K562 (cell line): ENCODE measurements around the gene DCAF5. TPM values are rescaled to one million over a fixed set of nuclear protein-coding genes. Genes with fewer than 3 reads are reported as not detected.

Experiments used
- ATAC-seq: fragments of 200-7000 bp; cut with Tn5 transposase; 3 replicates; pipeline ENCODE4 v1.9.1; 2020; ENCODE audit warnings: moderate library complexity
- BruUV-seq: library from RNA; stranded (reverse); fragments of 400-500 nt; replicated peaks from 2 replicates; lab custom pipeline; 2021; lab: Mats Ljungman, UMichigan
- CTCF ChIA-PET: fragments of 300-600 bp; formaldehyde crosslinking; extraction: SDS; loops from one replicate; lab custom pipeline; 2021; ENCODE audit warnings: low intra/inter-chr PET ratio; lab: Yijun Ruan, JAX
- POLR2A ChIA-PET: fragments of 300-600, 350-650 bp; sonication (Branson Sonifier 250); formaldehyde crosslinking; extraction: SDS; loops from one replicate; lab custom pipeline; 2021; ENCODE audit warnings: antibody characterized with exemption, inconsistent platforms; lab: Yijun Ruan, JAX
- DNase-seq, 4 experiments: peaks; one replicate each; pipeline versions ENCODE4 v3.0.0 to v3.0.0-alpha.2; 2011 to 2018; ENCODE audit warnings: low spot score in 3 of 4, mixed read lengths in 3 of 4; ENCODE audit errors: extremely low read depth in 1 of 4
- FAIRE-seq: peaks from 2 replicates; lab custom pipeline; 2011; peaks lifted over from hg19 to GRCh38; lab: Jason Lieb, UNC
- H2AFZ ChIP-seq: 2 replicates; pipeline ENCODE4 v1.6.0; 2011; ENCODE audit warnings: low read depth, low read length, control low read depth, inconsistent platforms
- H3K27ac ChIP-seq: fragments of 200-600 bp; 3 replicates; pipeline ENCODE4 v1.8.0; 2011; ENCODE audit warnings: low read depth, mild to moderate bottlenecking, control low read depth, inconsistent platforms, low read length, moderate library complexity, mixed read lengths; ENCODE audit errors: extremely low read depth
- H3K27me3 ChIP-seq, 2 experiments: fragments of 300-600 bp in 1 of 2; 2 replicates in 1 of 2; 3 replicates in 1 of 2; pipeline versions ENCODE4 v1.6.0 to v1.8.0; 2011; ENCODE audit warnings: inconsistent platforms in 2 of 2, low read length in 2 of 2, mild to moderate bottlenecking in 1 of 2, mixed read lengths in 1 of 2, moderate library complexity in 1 of 2; ENCODE audit not compliant: control insufficient read depth in 2 of 2, insufficient read depth in 2 of 2
- H3K36me3 ChIP-seq: fragments of 300-600 bp; 3 replicates; pipeline ENCODE4 v1.8.0; 2011; ENCODE audit warnings: mild to moderate bottlenecking, low read length, inconsistent platforms; ENCODE audit not compliant: control insufficient read depth, insufficient read depth
- H3K4me1 ChIP-seq, 2 experiments: fragments of 200-600 bp in 1 of 2; replicated peaks in 1 of 2; 2 replicates in 1 of 2; 3 replicates in 1 of 2; pipeline versions ENCODE4 v1.5.1 to v1.8.0; 2011; ENCODE audit warnings: inconsistent platforms in 2 of 2, low read length in 2 of 2, mild to moderate bottlenecking in 1 of 2, mixed read lengths in 1 of 2, moderate library complexity in 1 of 2; ENCODE audit not compliant: control insufficient read depth in 2 of 2, insufficient read depth in 2 of 2
- H3K4me2 ChIP-seq: 2 replicates; pipeline ENCODE4 v1.6.1; 2011; ENCODE audit warnings: low read length, control low read depth, inconsistent platforms, mixed read lengths; ENCODE audit not compliant: insufficient read depth
- H3K4me3 ChIP-seq: fragments of 200-600 bp; sonication (generic), shearing (Covaris generic); 2 replicates; pipeline ENCODE4 v1.5.1; 2016; ENCODE audit warnings: control low read depth, inconsistent platforms
- H3K79me2 ChIP-seq: fragments of 200-600 bp; 3 replicates; pipeline ENCODE4 v1.8.0; 2011; ENCODE audit warnings: low read length, inconsistent platforms; ENCODE audit not compliant: control insufficient read depth, insufficient read depth
- H3K9ac ChIP-seq, 2 experiments: 2 replicates each; pipeline versions ENCODE4 v1.6.0 to v1.6.1; 2011; ENCODE audit warnings: low read depth in 2 of 2, low read length in 2 of 2, control low read depth in 1 of 2, inconsistent platforms in 1 of 2, mild to moderate bottlenecking in 1 of 2, mixed read lengths in 1 of 2; ENCODE audit not compliant: insufficient read depth in 1 of 2
- H3K9me1 ChIP-seq: one replicate; pipeline ENCODE4 v1.6.0; 2011; ENCODE audit warnings: inconsistent platforms, mild to moderate bottlenecking, low read length, moderate library complexity; ENCODE audit not compliant: control insufficient read depth, insufficient read depth
- H3K9me3 ChIP-seq: replicated peaks from 2 replicates; pipeline ENCODE4 v1.5.1; 2011; ENCODE audit warnings: low read depth, low read length, inconsistent platforms; ENCODE audit not compliant: control insufficient read depth, insufficient read depth
- H4K20me1 ChIP-seq: replicated peaks from 2 replicates; pipeline ENCODE4 v1.6.1; 2011; ENCODE audit warnings: low read length, inconsistent platforms, mixed read lengths; ENCODE audit not compliant: control insufficient read depth, insufficient read depth
- BHLHE40 ChIP-seq: IDR thresholded peaks from 2 replicates; pipeline ENCODE4 v1.6.1; 2011; ENCODE audit warnings: low read length, improper control_type of control experiment
- CTBP1 ChIP-seq: fragments of 450-650 bp; IDR thresholded peaks from 2 replicates; pipeline ENCODE4 v1.6.1; 2016; ENCODE audit warnings: borderline replicate concordance
- FIP1L1 ChIP-seq: fragments of 200-400 bp; formaldehyde crosslinking; IDR thresholded peaks from 2 replicates; pipeline ENCODE4 v1.6.1; 2018; ENCODE audit warnings: mild to moderate bottlenecking, low read depth, low read length; ENCODE audit not compliant: poor library complexity, severe bottlenecking
- FOXJ2 ChIP-seq: fragments of 200-800 bp; sonication (Bioruptor generic); IDR thresholded peaks from 2 replicates; pipeline ENCODE4 v1.6.1; 2016; ENCODE audit warnings: missing genetic modification characterization, missing compliant biosample characterization
- ILF3 ChIP-seq: fragments of 450-650 bp; IDR thresholded peaks from 2 replicates; pipeline ENCODE4 v1.6.1; 2018; ENCODE audit warnings: antibody characterized with exemption, mild to moderate bottlenecking, moderate library complexity, borderline replicate concordance
- JUND ChIP-seq, 2 experiments: IDR thresholded peaks; 2 replicates in 1 of 2; 3 replicates in 1 of 2; pipeline ENCODE4 v1.6.1; 2011; ENCODE audit warnings: borderline replicate concordance in 2 of 2, low read depth in 2 of 2, low read length in 2 of 2, improper control_type of control experiment in 1 of 2, missing biosample characterization in 1 of 2, missing genetic modification characterization in 1 of 2, missing genetic modification reagents in 1 of 2
- NELFE ChIP-seq: IDR thresholded peaks from 2 replicates; pipeline ENCODE4 v1.6.1; 2011; ENCODE audit warnings: mild to moderate bottlenecking; ENCODE audit not compliant: insufficient read depth, insufficient read length
- PHF8 ChIP-seq: fragments of 200-600 bp; sonication (generic); IDR thresholded peaks from 2 replicates; pipeline ENCODE4 v1.6.1; 2012; ENCODE audit warnings: mixed run types, mild to moderate bottlenecking, inconsistent platforms, low read length, moderate library complexity, borderline replicate concordance
- TBP ChIP-seq: optimal IDR thresholded peaks from 2 replicates; pipeline ENCODE3; 2011; ENCODE audit warnings: low read depth, low read length, improper control_type of control experiment
- ZBTB1 ChIP-seq: sonication (generic); formaldehyde crosslinking; IDR thresholded peaks from 2 replicates; pipeline ENCODE4 v1.8.1; 2023; ENCODE audit warnings: missing genetic modification reagents, low read depth, mild to moderate bottlenecking, borderline replicate concordance
- ZBTB12 ChIP-seq: fragments of 250-450 bp; sonication (Bioruptor Pico); IDR thresholded peaks from 2 replicates; pipeline ENCODE4 v1.4.0; 2020
- ZNF445 ChIP-seq: fragments of 250-450 bp; sonication (Bioruptor Pico); IDR thresholded peaks from 2 replicates; pipeline ENCODE4 v1.4.0; 2020; ENCODE audit warnings: low read depth, mild to moderate bottlenecking, moderate library complexity
- ZNF561 ChIP-seq: fragments of 450-650 bp; formaldehyde crosslinking; conservative IDR thresholded peaks from 2 replicates; pipeline ENCODE4 v1.4.0; 2020; ENCODE audit warnings: mild to moderate bottlenecking, moderate library complexity
- ZSCAN29 ChIP-seq: fragments of 450-650 bp; IDR thresholded peaks from 2 replicates; pipeline ENCODE4 v1.6.1; 2017
- WGBS: fragments of 100-300 bp; shearing (Covaris generic); methylation state at CpG from one replicate; pipeline ENCODE4 v1.1.6; 2016; ENCODE audit warnings: low coverage, mixed read lengths; ENCODE audit not compliant: insufficient coverage; ENCODE audit errors: missing lambda C conversion rate; 5-methylcytosine and 5-hydroxymethylcytosine counted together
- in situ Hi-C: fragments of 300-500 bp; cut with MboI; formaldehyde crosslinking; loops from 4 replicates; pipeline ENCODE4 v1.15.0; 2018; ENCODE audit warnings: inconsistent platforms, mixed read lengths
- intact Hi-C: fragments of 100-400 bp; cut with micrococcal nuclease; formaldehyde crosslinking; loops from 2 replicates; pipeline ENCODE4 v1.14.2; 2022
- polyA plus RNA-seq, 8 experiments: library from polyadenylated mRNA; depleted of rRNA in 4 of 8; stranded (reverse) in 5 of 8; unstranded in 3 of 8; fragments of >200 nt; fragmentation: Nextera tagmentation in 2 of 8; fragmentation: Illumina TruSeq in 1 of 8; extraction: Ambion mirVana in 2 of 8; extraction: Trizol in 1 of 8; gene quantifications; 2 replicates each; pipeline versions ENCODE4 v1.2.1 to v1.2.3, GENCODE V29; 2011 to 2014; ENCODE audit warnings: inconsistent platforms in 1 of 8, missing spikeins in 1 of 8
- total RNA-seq, 7 experiments: library from RNA; depleted of rRNA in 6 of 7; stranded (reverse); fragments of >200 nt in 6 of 7; fragmentation: Illumina TruSeq in 2 of 7; extraction: Trizol in 2 of 7; gene quantifications; 2 replicates each; pipeline versions ENCODE4 v1.2.1 to v1.2.3, GENCODE V29; 2011 to 2021; ENCODE audit warnings: low replicate concordance in 1 of 7
- TF ChIP-seq, protein P1 (sequence below), 3 experiments: fragments of 200-800 bp in 1 of 3; sonication (Bioruptor generic) in 1 of 3; sonication (generic) in 1 of 3; formaldehyde crosslinking in 1 of 3; IDR thresholded peaks; 2 replicates each; pipeline versions ENCODE4 v1.6.1 to v1.8.0; 2016 to 2022; ENCODE audit warnings: mild to moderate bottlenecking in 2 of 3, missing compliant biosample characterization in 2 of 3, missing genetic modification characterization in 2 of 3, missing genetic modification reagents in 1 of 3
- TF ChIP-seq, protein P2 (sequence below): fragments of 450-650 bp; IDR thresholded peaks from 2 replicates; pipeline ENCODE4 v1.6.1; 2018; ENCODE audit warnings: mild to moderate bottlenecking, low read depth; ENCODE audit not compliant: partially characterized antibody
- TF ChIP-seq, protein P3 (sequence below): sonication (generic); formaldehyde crosslinking; IDR thresholded peaks from 2 replicates; pipeline ENCODE4 v1.8.0; 2022; ENCODE audit warnings: mild to moderate bottlenecking, missing genetic modification reagents

Gene DCAF5
- total and polyA plus RNA-seq, 9 of the 15 experiments (the other 6 are each of a cell fraction or from before 2014, with no cell fraction given) = 5.6 to 24.1 (median 12.7) TPM

DNA sequence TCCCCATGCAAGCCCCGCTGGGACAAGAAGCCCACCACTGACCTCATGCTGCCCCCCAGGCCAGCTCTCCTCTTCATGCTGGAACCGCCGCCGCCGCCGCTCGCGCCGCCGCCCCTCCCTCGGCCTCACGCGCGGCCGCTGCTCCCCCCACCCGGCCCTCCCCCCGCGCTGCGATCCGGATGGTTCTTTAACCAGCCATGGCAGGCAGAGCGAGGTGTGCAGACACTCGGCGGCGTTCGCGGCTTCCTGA, at the start of gene DCAF5 (continued):
- TF ChIP-seq, protein P1, sequence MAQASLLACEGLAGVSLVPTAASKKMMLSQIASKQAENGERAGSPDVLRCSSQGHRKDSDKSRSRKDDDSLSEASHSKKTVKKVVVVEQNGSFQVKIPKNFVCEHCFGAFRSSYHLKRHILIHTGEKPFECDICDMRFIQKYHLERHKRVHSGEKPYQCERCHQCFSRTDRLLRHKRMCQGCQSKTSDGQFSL (CRISPR knock-in tag; IDR thresholded peaks at IDR 0.05) = peak; percentile 85
- TF ChIP-seq, protein P1 (tag; IDR thresholded peaks at IDR 0.05) = peak in 1 of 2 experiments; percentile 90; a peak in 2 of 4 replicates
- TF ChIP-seq CTBP1 (no peak), ZBTB12 (CRISPR knock-in tag) (no peak), BHLHE40 (peak; percentile 66; the same call in 1 of the 2 replicates), JUND (IDR thresholded peaks at IDR 0.05; ENCODE audit: borderline replicate concordance, low read depth, low read length) (peak; percentile 19; the same call in 1 of the 2 replicates), JUND (tag; IDR thresholded peaks at IDR 0.05; ENCODE audit: borderline replicate concordance, low read depth, low read length) (no peak; the same call in 2 of the 3 replicates), TBP (peak; percentile 41), PHF8 (peak; percentile 45; the same call in 1 of the 2 replicates), ZSCAN29 (peak; percentile 65; the same call in 1 of the 2 replicates)

DNA sequence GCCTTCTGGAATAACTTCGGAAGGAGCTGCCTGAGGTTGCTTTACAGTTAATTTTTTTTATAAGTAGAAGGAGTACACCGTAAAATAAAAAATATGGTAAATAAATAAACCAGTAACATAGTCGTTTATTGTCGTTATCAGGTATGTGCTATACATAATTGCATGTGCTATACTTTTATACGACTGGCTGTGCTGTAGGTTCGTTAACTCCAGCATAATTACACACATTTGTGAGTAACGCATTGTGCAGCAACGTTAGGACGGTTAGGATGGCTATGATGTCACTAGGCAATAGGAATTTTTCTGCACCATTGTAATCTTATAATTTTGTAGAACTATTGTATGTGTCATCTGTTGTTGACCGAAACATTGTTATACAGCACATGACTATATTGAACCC, 46.9 kb upstream of the DCAF5 start:
- no peak overlapping the region for H3K9ac ChIP-seq
- DNase-seq (no peak), FAIRE-seq (no peak), ATAC-seq (no peak)
- no peaks in the 10 kb centered on the region for H4K20me1 ChIP-seq
- no peak overlapping the region for H3K27ac ChIP-seq
- no peaks in the 10 kb centered on the region for H3K36me3 ChIP-seq
- H3K9me3 ChIP-seq = no peaks in the 10 kb centered on the region
- no peak overlapping the region for H2AFZ ChIP-seq
- H3K27me3 ChIP-seq = no peaks in the 10 kb centered on the region
- H3K4me2 ChIP-seq = no peak overlapping the region
- intact Hi-C loops (no loop called here), in situ Hi-C loops (no loop called here)
- ChIA-PET POLR2A (interaction anchor here (1.5 kb wide), 1 partner anchor 12 kb away, joined by 5 read pairs; no protein-coding TSS in a partner anchor), CTCF (no interaction called here)
- 53% methylated on average over 10 of the region's 10 CpGs for WGBS
- H3K4me1 ChIP-seq = no peaks in the 10 kb centered on the region; a peak in 1 of 5 replicates
- BruUV-seq = no TSS peak
- H3K79me2 ChIP-seq = no peaks in the 10 kb centered on the region
- H3K9me1 ChIP-seq = no peaks in the 10 kb centered on the region
- no peak overlapping the region for H3K4me3 ChIP-seq
- TF ChIP-seq FIP1L1 (no peak), ZNF445 (no peak), ILF3 (no peak), ZBTB1 (no peak), ZNF561 (CRISPR knock-in tag) (no peak), FOXJ2 (tag) (no peak), NELFE (no peak)
- TF ChIP-seq, protein P2, sequence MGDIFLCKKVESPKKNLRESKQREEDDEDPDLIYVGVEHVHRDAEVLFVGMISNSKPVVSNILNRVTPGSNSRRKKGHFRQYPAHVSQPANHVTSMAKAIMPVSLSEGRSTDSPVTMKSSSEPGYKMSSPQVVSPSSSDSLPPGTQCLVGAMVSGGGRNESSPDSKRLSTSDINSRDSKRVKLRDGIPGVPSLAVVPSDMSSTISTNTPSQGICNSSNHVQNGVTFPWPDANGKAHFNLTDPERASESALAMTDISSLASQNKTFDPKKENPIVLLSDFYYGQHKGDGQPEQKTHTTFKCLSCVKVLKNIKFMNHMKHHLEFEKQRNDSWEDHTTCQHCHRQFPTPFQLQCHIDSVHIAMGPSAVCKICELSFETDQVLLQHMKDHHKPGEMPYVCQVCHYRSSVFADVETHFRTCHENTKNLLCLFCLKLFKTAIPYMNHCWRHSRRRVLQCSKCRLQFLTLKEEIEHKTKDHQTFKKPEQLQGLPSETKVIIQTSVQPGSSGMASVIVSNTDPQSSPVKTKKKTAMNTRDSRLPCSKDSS = no peak
- TF ChIP-seq, protein P3, sequence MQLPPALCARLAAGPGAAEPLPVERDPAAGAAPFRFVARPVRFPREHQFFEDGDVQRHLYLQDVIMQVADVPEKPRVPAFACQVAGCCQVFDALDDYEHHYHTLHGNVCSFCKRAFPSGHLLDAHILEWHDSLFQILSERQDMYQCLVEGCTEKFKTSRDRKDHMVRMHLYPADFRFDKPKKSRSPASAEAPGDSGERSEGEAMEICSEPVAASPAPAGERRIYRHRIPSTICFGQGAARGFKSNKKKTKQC (CRISPR knock-in tag) = no peak
